HL-60/S4 (cell line): ENCODE data around the gene ABLIM2.

Source experiments
- in situ Hi-C: fragments of 300-500 bp; cut with MboI; formaldehyde crosslinking; loops from 2 replicates; pipeline ENCODE4 v1.14.3; 2022; ENCODE audit warnings: low sequenced_read_pairs

The ABLIM2 gene

GRCh38 chr4:8177552-8177951 lies 18.9 kb upstream of the ABLIM2 start:
- in situ Hi-C loops: loop anchor here (10.0 kb wide), 1 partner anchor 227 kb away; no protein-coding TSS in a partner anchor

- in situ Hi-C loops: loop anchor here (10.0 kb wide), 1 partner anchor 228 kb away; no protein-coding TSS in a partner anchor
These were observed 18.2 kb upstream of the ABLIM2 start for GRCh38 chr4:8176547-8177399.

- in situ Hi-C loops: loop anchor here (10.0 kb wide), 1 partner anchor 229 kb away; no protein-coding TSS in a partner anchor
These were observed 17.1 kb upstream of the ABLIM2 start for GRCh38 chr4:8175686-8176085.

- in situ Hi-C loops: loop anchor here (10.0 kb wide), 1 partner anchor 230 kb away; no protein-coding TSS in a partner anchor
These were observed 16.4 kb upstream of the ABLIM2 start for GRCh38 chr4:8174970-8175369.

- in situ Hi-C loops: loop anchor here (10.0 kb wide), 1 partner anchor 231 kb away; no protein-coding TSS in a partner anchor
These were observed 15.1 kb upstream of the ABLIM2 start for GRCh38 chr4:8173492-8174242.

GRCh38 chr4:8171984-8172924 lies 13.6 kb upstream of the ABLIM2 start:
- in situ Hi-C loops: loop anchor here (10.0 kb wide), 1 partner anchor 233 kb away; no protein-coding TSS in a partner anchor

GRCh38 chr4:8171266-8171665 lies 12.7 kb upstream of the ABLIM2 start:
- in situ Hi-C loops: loop anchor here (10.0 kb wide), 1 partner anchor 234 kb away; no protein-coding TSS in a partner anchor

- in situ Hi-C loops: loop anchor here (10.0 kb wide), 1 partner anchor 234 kb away; no protein-coding TSS in a partner anchor
These were observed 11.7 kb upstream of the ABLIM2 start for GRCh38 chr4:8170341-8170740.

GRCh38 chr4:8169763-8170162 lies 11.2 kb upstream of the ABLIM2 start:
- in situ Hi-C loops: loop anchor here (10.0 kb wide), 1 partner anchor 235 kb away; no protein-coding TSS in a partner anchor

GRCh38 chr4:8168832-8169598 lies 10.4 kb upstream of the ABLIM2 start:
- in situ Hi-C loops: no loop called here

- in situ Hi-C loops: no loop called here
These were observed 9.6 kb upstream of the ABLIM2 start for GRCh38 chr4:8168232-8168631.

- in situ Hi-C loops: no loop called here
These were observed 9.2 kb upstream of the ABLIM2 start for GRCh38 chr4:8167815-8168214.

- in situ Hi-C loops: no loop called here
These were observed 8.7 kb upstream of the ABLIM2 start for GRCh38 chr4:8167291-8167690.

GRCh38 chr4:8165374-8165896 lies 6.8 kb upstream of the ABLIM2 start:
- in situ Hi-C loops: no loop called here

- in situ Hi-C loops: no loop called here
These were observed 6.1 kb upstream of the ABLIM2 start for GRCh38 chr4:8164687-8165086.

- in situ Hi-C loops: no loop called here
These were observed 5.6 kb upstream of the ABLIM2 start for GRCh38 chr4:8164194-8164565.

GRCh38 chr4:8163436-8164193 lies 5.0 kb upstream of the ABLIM2 start:
- in situ Hi-C loops: no loop called here

GRCh38 chr4:8163026-8163425 lies 4.4 kb upstream of the ABLIM2 start:
- in situ Hi-C loops: no loop called here

GRCh38 chr4:8162625-8163024 lies 4.0 kb upstream of the ABLIM2 start:
- in situ Hi-C loops: no loop called here
